GM23338 (cell line): ENCODE measurements around the gene PAX3.

ENCODE experiments used
- CREB1 ChIP-seq: fragments of 250-450 bp; sonication (Bioruptor Pico); IDR thresholded peaks from 2 replicates; pipeline ENCODE4 v1.5.0; 2020; ENCODE audit warnings: low read depth, mild to moderate bottlenecking, moderate library complexity
- CTCF ChIP-seq, 2 experiments: fragments of 200-600 bp in 1 of 2; sonication (generic) in 1 of 2; conservative IDR thresholded peaks; 2 replicates each; pipeline versions ENCODE4 v1.5.1 to v1.6.1; 2016 to 2017; ENCODE audit warnings: antibody characterized with exemption in 2 of 2, low read depth in 2 of 2, mild to moderate bottlenecking in 2 of 2, moderate library complexity in 1 of 2
- ETS1 ChIP-seq: IDR thresholded peaks from 2 replicates; pipeline ENCODE4 v1.6.1; 2016; ENCODE audit warnings: antibody characterized with exemption
- EZH2 ChIP-seq: fragments of 200-600 bp; sonication (generic); IDR thresholded peaks from one replicate; pipeline ENCODE4 v1.8.0; 2017; ENCODE audit warnings: antibody characterized with exemption, mild to moderate bottlenecking, low read depth; ENCODE audit not compliant: unreplicated experiment
- EZH2phosphoT487 ChIP-seq: fragments of 200-600 bp; sonication (generic); IDR thresholded peaks from one replicate; pipeline ENCODE4 v1.8.1; 2018; ENCODE audit warnings: antibody characterized with exemption; ENCODE audit not compliant: unreplicated experiment
- JUNB ChIP-seq: IDR thresholded peaks from one replicate; pipeline ENCODE4 v1.6.1; 2016; ENCODE audit warnings: antibody characterized with exemption; ENCODE audit not compliant: unreplicated experiment
- POLR2AphosphoS5 ChIP-seq: IDR thresholded peaks from 2 replicates; pipeline ENCODE4 v1.6.1; 2016; ENCODE audit warnings: antibody characterized with exemption, low read depth
- REST ChIP-seq: IDR thresholded peaks from one replicate; pipeline ENCODE4 v1.6.1; 2018; ENCODE audit warnings: antibody characterized with exemption; ENCODE audit not compliant: unreplicated experiment
- ZNF114 ChIP-seq: fragments of 250-450 bp; sonication (Bioruptor Pico); IDR thresholded peaks from 2 replicates; pipeline ENCODE4 v1.5.0; 2020; ENCODE audit warnings: mild to moderate bottlenecking, moderate library complexity

- no peak for TF ChIP-seq EZH2
- no peak for TF ChIP-seq REST
- no peak for TF ChIP-seq POLR2AphosphoS5
- TF ChIP-seq CTCF (conservative IDR thresholded peaks at IDR 0.05; ENCODE audit: low read depth in 2 of 2) = no peak
- no peak for TF ChIP-seq CREB1 (CRISPR knock-in tag)
- no peak for TF ChIP-seq JUNB
- TF ChIP-seq EZH2phosphoT487 = no peak
- no peak for TF ChIP-seq ETS1
- no peak for TF ChIP-seq ZNF114 (CRISPR knock-in tag)
These were observed 42.5 kb upstream of the PAX3 start for GRCh38 chr2:222341331-222341730.
